SU-DHL-6 (cell line): ENCODE measurements around the gene STAG2.

Source experiments
- CTCF ChIP-seq: fragments of 200-600 bp; sonication (generic); IDR thresholded peaks from one replicate; pipeline ENCODE4 v1.5.1; 2017; ENCODE audit warnings: antibody characterized with exemption, mild to moderate bottlenecking, low read length, moderate library complexity; ENCODE audit not compliant: insufficient read depth, poor library complexity, severe bottlenecking
- EZH2phosphoT487 ChIP-seq: fragments of 200-600 bp; sonication (generic), shearing (Covaris generic); conservative IDR thresholded peaks from 2 replicates; pipeline ENCODE4 v1.6.1; 2018; ENCODE audit warnings: mild to moderate bottlenecking, antibody characterized with exemption, low read length, moderate library complexity, mixed read lengths

- no peak for TF ChIP-seq EZH2phosphoT487
- TF ChIP-seq CTCF, result no peak
Measured at GRCh38 chrX:124127496-124127895, 166.0 kb downstream of the STAG2 start.
